Measurements from ENCODE around the gene NCOR2. TPM values are rescaled to one million over a fixed set of nuclear protein-coding genes. Genes with fewer than 3 reads are reported as not detected.

NCOR2 gene
- total and polyA plus RNA-seq, 2 donors = 14.6 to 48.2 TPM

DNA sequence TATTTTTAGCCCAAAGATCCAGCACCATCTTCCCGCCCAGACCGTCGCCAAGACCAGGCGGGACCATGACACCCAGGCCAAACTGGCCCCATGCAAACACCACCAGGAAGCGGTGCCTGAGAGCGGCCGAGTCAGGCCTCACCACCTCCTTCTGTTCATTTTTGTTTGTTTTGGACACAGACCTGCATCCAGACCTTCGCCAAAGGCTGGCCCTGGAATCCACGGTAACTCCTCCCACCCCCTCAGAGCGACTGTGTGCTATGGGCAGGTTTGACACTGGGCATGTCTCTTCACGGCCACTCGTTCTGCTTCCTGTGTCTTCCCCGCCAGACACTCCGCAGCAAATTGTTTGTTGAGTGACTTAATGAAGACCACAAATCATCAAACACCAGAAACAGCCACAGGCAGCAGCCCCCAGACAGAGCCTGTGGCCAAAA is 47.1 kb downstream of the NCOR2 start:
- Histone ChIP-seq H3K27me3 (ENCODE audit: control insufficient read depth in 2 of 2, insufficient read depth in 1 of 2, low read length in 1 of 2) (no peaks in the 10 kb centered on the region), H3K27ac (ENCODE audit: low read depth in 1 of 2, low read length in 1 of 2) (peak overlapping the region; percentile 25 to 83), H3K36me3 (ENCODE audit: control insufficient read depth in 2 of 2, insufficient read depth in 2 of 2, low read length in 1 of 2) (peaks cover 6 to 29% of the 10 kb centered on the region in 2 donors), H3K4me1 (ENCODE audit: control insufficient read depth in 2 of 2, insufficient read depth in 2 of 2, low read length in 2 of 2) (peaks cover 41 to 69% of the 10 kb centered on the region in 2 donors), H3K9me3 (ENCODE audit: control insufficient read depth in 2 of 2, insufficient read depth in 1 of 2, low read length in 1 of 2) (peaks cover 0 to 1% of the 10 kb centered on the region in 2 donors), H3K4me3 (ENCODE audit: low read length in 2 of 2) (no peak overlapping the region)
- WGBS = 78% methylated on average over 14 of the region's 14 CpGs
- no peak for DNase-seq (ENCODE audit: low read depth in 6 of 9, low spot score in 9 of 9)

DNA sequence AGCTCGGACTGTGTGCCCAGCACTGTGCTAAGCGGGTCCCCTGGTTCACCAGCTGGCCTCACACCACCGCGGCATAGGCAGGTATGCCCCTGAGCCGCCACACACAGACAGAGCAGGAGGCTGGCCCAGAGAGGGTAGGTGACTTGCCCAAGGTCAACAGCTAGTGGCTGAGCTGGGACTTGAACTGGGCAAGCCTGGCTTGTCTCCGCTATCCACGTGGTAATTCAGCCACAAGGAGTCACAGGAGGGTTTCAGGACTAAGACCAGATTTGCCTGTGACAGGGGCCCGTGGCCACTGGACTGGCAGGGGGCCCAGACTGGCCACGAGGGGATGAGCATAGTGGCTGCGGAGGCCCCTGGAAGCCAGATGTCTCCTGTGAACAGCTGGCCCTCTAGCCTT is 47.7 kb downstream of the NCOR2 start:
- peak overlapping the region; percentile 25 to 83 for H3K27ac ChIP-seq (ENCODE audit: low read depth in 1 of 2, low read length in 1 of 2)
- H3K36me3 ChIP-seq (ENCODE audit: control insufficient read depth in 2 of 2, insufficient read depth in 2 of 2, low read length in 1 of 2) = peaks cover 11 to 31% of the 10 kb centered on the region in 2 donors
- H3K27me3 ChIP-seq (ENCODE audit: control insufficient read depth in 2 of 2, insufficient read depth in 1 of 2, low read length in 1 of 2) = no peaks in the 10 kb centered on the region
- WGBS = 82% methylated on average over 10 of the region's 10 CpGs
- H3K4me1 ChIP-seq (ENCODE audit: control insufficient read depth in 2 of 2, insufficient read depth in 2 of 2, low read length in 2 of 2) = peaks cover 41 to 65% of the 10 kb centered on the region in 2 donors
- H3K4me3 ChIP-seq (ENCODE audit: low read length in 2 of 2) = no peak overlapping the region
- DNase-seq (ENCODE audit: low read depth in 6 of 9, low spot score in 9 of 9) = no peak
- peaks cover 0 to 1% of the 10 kb centered on the region in 2 donors for H3K9me3 ChIP-seq (ENCODE audit: control insufficient read depth in 2 of 2, insufficient read depth in 1 of 2, low read length in 1 of 2)

DNA sequence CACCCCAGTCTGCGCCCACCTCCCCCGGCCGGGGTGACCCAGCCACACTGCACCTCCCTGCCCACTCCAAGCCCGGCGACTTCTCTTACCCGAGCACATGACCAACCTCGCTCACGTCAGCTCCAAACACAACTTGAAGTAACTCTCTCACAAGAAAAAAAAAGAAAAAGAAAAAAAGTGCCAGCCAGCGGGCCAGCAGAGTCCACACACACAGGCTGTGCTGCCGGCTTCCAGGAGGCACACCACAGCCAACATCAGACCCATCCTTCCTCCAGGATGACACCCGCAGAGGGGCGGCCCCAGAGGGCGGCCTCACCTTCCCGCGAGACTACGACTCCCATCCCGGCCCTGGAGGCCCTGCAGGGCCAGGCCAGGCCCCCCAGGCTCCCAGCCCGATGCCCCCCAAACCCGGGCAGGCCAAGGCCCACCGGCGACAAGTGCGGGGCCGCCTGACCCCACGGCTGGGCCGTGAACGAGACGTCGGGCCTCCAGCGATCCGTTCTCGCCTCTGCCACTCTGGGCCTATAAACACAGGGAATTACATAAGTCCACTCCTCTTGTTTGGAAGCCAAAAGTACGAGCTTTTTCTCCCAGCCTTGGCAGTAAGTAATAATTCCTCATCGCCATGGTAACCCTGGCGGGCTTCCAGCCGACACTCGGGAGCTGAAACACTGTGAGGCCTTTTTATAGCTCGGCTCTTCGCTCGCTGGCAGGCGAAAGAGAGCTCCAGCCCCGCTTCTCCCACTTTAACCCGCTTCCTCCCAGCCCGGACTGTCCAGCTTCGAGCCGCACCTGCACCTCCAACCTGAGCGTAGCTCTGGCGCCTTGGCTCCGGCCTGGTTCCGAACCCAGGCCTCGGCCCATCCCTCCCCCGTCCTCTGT is 49.1 kb downstream of the NCOR2 start:
- WGBS = 59% methylated on average over 51 of the region's 51 CpGs
- Histone ChIP-seq H3K27ac (ENCODE audit: low read depth in 1 of 2, low read length in 1 of 2) (peak overlapping the region; percentile 83 to 89), H3K9me3 (ENCODE audit: control insufficient read depth in 2 of 2, insufficient read depth in 1 of 2, low read length in 1 of 2) (peaks cover 0 to under 1% of the 10 kb centered on the region in 2 donors), H3K4me3 (ENCODE audit: low read length in 2 of 2) (peak overlapping the region in 1 of 2 donors; percentile 21), H3K27me3 (ENCODE audit: control insufficient read depth in 2 of 2, insufficient read depth in 1 of 2, low read length in 1 of 2) (no peaks in the 10 kb centered on the region), H3K36me3 (ENCODE audit: control insufficient read depth in 2 of 2, insufficient read depth in 2 of 2, low read length in 1 of 2) (peaks cover 14 to 31% of the 10 kb centered on the region in 2 donors), H3K4me1 (ENCODE audit: control insufficient read depth in 2 of 2, insufficient read depth in 2 of 2, low read length in 2 of 2) (peaks cover 35 to 57% of the 10 kb centered on the region in 2 donors)
- DNase-seq (ENCODE audit: low read depth in 6 of 9, low spot score in 9 of 9) = peak in 1 of 9 donors; percentile 54
